Loucy (cell line): Measurements from ENCODE around the gene CNTF.

Experiments used
- H2AFZ ChIP-seq: fragments of 200-600 bp; sonication (generic); 2 replicates; pipeline ENCODE4 v1.6.0; 2016; ENCODE audit warnings: antibody characterized with exemption, mild to moderate bottlenecking, low read length, moderate library complexity
- H3F3A ChIP-seq: fragments of 200-600 bp; 2 replicates; pipeline ENCODE4 v1.6.0; 2016; ENCODE audit warnings: antibody characterized with exemption, low read depth, mild to moderate bottlenecking
- H3K27me3 ChIP-seq: fragments of 200-600 bp; sonication (generic); 2 replicates; pipeline ENCODE4 v1.6.1; 2014; ENCODE audit warnings: low read length, mild to moderate bottlenecking; ENCODE audit not compliant: insufficient read depth, poor library complexity, severe bottlenecking
- H3K36me3 ChIP-seq: fragments of 200-600 bp; sonication (generic); 2 replicates; pipeline ENCODE4 v1.6.1; 2016; ENCODE audit warnings: low read length; ENCODE audit not compliant: insufficient read depth
- H3K4me1 ChIP-seq: fragments of 200-600 bp; sonication (generic); 2 replicates; pipeline ENCODE4 v1.5.1; 2014; ENCODE audit warnings: low read length, mild to moderate bottlenecking; ENCODE audit not compliant: insufficient read depth, poor library complexity, severe bottlenecking
- H3K4me2 ChIP-seq: fragments of 200-600 bp; sonication (generic); 2 replicates; pipeline ENCODE4 v1.6.0; 2014; ENCODE audit warnings: antibody characterized with exemption, low read length, low read depth, mild to moderate bottlenecking; ENCODE audit not compliant: poor library complexity, severe bottlenecking
- H3K4me3 ChIP-seq: fragments of 200-600 bp; sonication (generic); 2 replicates; pipeline ENCODE4 v1.5.1; 2014; ENCODE audit warnings: low read length, mild to moderate bottlenecking, mixed read lengths; ENCODE audit not compliant: poor library complexity, severe bottlenecking
- H3K79me2 ChIP-seq: fragments of 200-600 bp; sonication (generic); 2 replicates; pipeline ENCODE4 v1.6.1; 2014; ENCODE audit warnings: low read length; ENCODE audit not compliant: insufficient read depth
- H3K9ac ChIP-seq: fragments of 200-600 bp; sonication (generic); 2 replicates; pipeline ENCODE4 v1.6.0; 2014; ENCODE audit warnings: mild to moderate bottlenecking, low read depth, low read length, moderate library complexity; ENCODE audit not compliant: poor library complexity, severe bottlenecking
- H3K9me2 ChIP-seq: fragments of 200-600 bp; sonication (generic); replicated peaks from 2 replicates; pipeline ENCODE4 v1.6.1; 2016; ENCODE audit warnings: low read depth, low read length, mixed read lengths
- H3K9me3 ChIP-seq: fragments of 200-600 bp; sonication (generic); 2 replicates; pipeline ENCODE4 v1.6.1; 2014; ENCODE audit warnings: mild to moderate bottlenecking, antibody characterized with exemption, low read length, low read depth; ENCODE audit not compliant: insufficient read depth
- H4K20me1 ChIP-seq: fragments of 200-600 bp; sonication (generic); 2 replicates; pipeline ENCODE4 v1.6.0; 2014; ENCODE audit warnings: antibody characterized with exemption, low read length, mild to moderate bottlenecking; ENCODE audit not compliant: insufficient read depth, poor library complexity, severe bottlenecking
- EZH2phosphoT487 ChIP-seq: fragments of 200-600 bp; IDR thresholded peaks from 2 replicates; pipeline ENCODE4 v1.6.1; 2018; ENCODE audit warnings: antibody characterized with exemption, mild to moderate bottlenecking, moderate library complexity, borderline replicate concordance
- TF ChIP-seq, protein P1 (sequence below): fragments of 200-600 bp; sonication (generic); conservative IDR thresholded peaks from 2 replicates; pipeline ENCODE4 v1.5.1; 2014; ENCODE audit warnings: mild to moderate bottlenecking, antibody characterized with exemption, low read length

CNTF gene

DNA sequence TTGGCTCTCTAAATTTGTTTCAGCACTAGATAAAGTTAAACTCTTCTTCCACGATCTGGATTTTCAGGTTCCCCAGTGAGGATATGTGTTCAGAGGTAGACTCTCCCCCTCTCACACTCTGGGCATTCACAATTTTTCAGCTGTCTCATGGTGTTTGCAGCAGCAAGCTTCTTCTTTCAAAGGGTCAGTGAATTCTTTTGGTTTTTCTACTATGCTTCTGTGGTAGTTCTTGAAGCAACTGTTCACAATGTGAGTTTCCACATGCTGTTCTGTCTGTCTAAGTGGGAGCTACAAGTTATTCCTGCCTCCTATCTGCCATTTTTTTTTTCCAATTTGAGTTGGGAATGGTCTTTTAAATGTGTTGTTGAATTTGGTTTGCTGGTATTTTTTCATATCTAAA is 25.4 kb downstream of the CNTF start:
- Histone ChIP-seq H2AFZ (peak overlapping the region; percentile 11; the same call in 1 of the 2 replicates), H3K9ac (no peak overlapping the region), H3K4me1 (peaks cover 4% of the 10 kb centered on the region), H3K4me3 (no peak overlapping the region), H3K27me3 (no peaks in the 10 kb centered on the region), H3K4me2 (no peak overlapping the region), H3F3A (no peaks in the 10 kb centered on the region), H3K9me2 (no peaks in the 10 kb centered on the region), H4K20me1 (no peaks in the 10 kb centered on the region), H3K36me3 (no peaks in the 10 kb centered on the region), H3K9me3 (no peaks in the 10 kb centered on the region; the same call in 1 of the 2 replicates), H3K79me2 (no peaks in the 10 kb centered on the region)
- TF ChIP-seq, protein P1, sequence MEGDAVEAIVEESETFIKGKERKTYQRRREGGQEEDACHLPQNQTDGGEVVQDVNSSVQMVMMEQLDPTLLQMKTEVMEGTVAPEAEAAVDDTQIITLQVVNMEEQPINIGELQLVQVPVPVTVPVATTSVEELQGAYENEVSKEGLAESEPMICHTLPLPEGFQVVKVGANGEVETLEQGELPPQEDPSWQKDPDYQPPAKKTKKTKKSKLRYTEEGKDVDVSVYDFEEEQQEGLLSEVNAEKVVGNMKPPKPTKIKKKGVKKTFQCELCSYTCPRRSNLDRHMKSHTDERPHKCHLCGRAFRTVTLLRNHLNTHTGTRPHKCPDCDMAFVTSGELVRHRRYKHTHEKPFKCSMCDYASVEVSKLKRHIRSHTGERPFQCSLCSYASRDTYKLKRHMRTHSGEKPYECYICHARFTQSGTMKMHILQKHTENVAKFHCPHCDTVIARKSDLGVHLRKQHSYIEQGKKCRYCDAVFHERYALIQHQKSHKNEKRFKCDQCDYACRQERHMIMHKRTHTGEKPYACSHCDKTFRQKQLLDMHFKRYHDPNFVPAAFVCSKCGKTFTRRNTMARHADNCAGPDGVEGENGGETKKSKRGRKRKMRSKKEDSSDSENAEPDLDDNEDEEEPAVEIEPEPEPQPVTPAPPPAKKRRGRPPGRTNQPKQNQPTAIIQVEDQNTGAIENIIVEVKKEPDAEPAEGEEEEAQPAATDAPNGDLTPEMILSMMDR: no peak
- no peak for TF ChIP-seq EZH2phosphoT487

DNA sequence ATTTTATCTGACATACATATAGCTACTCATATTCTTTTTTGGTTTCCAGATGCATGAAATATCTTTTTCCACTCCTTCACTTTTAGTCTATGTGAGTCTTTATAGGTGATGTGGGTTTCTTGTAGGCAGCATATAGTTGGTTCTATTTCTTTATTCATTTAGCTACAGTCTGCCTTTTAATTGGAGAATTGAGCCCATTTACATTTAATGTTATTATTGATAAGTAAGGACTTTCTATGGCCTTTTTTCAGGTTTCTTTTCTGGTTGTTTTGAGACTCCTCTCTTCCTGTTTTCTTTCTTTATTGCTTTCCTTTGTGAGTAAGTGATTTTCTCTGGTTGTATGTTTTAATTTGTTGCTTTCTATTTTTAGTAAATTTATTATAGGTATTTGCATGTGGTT is 27.2 kb downstream of the CNTF start:
- Histone ChIP-seq H3K79me2 (no peaks in the 10 kb centered on the region), H3K27me3 (no peaks in the 10 kb centered on the region), H3K4me1 (peaks cover 9% of the 10 kb centered on the region), H3K36me3 (no peaks in the 10 kb centered on the region), H3K9ac (no peak overlapping the region), H4K20me1 (no peaks in the 10 kb centered on the region), H3K9me3 (no peaks in the 10 kb centered on the region; the same call in 1 of the 2 replicates), H2AFZ (no peak overlapping the region), H3K9me2 (no peaks in the 10 kb centered on the region), H3K4me2 (no peak overlapping the region), H3K4me3 (no peak overlapping the region), H3F3A (no peaks in the 10 kb centered on the region)
- TF ChIP-seq, protein P1: no peak

DNA sequence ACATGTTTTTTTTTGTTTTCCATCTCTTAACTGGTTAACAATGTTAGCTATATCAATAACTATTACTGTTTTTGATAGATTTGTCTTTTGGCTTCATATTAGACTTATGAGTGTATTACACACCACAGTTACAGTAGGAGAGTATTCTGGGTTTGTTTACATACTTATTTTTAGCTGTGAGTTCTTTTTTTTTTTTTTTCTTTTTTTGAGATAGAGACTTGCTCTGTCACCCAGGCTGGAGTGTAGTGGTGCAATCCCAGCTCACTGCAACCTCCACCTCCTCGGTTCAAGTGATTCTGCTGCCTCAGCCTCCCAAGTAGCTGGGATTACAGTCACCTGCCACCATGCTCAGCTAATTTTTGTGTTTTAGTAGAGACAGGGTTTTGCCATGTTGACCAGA is 28.0 kb downstream of the CNTF start:
- H3K36me3 ChIP-seq: no peaks in the 10 kb centered on the region
- H3K9me2 ChIP-seq: no peaks in the 10 kb centered on the region
- no peaks in the 10 kb centered on the region for H3K79me2 ChIP-seq
- H3K9me3 ChIP-seq: no peaks in the 10 kb centered on the region; the same call in 1 of the 2 replicates
- no peak overlapping the region for H3K4me2 ChIP-seq
- no peaks in the 10 kb centered on the region for H3F3A ChIP-seq
- H3K27me3 ChIP-seq: no peaks in the 10 kb centered on the region
- no peak overlapping the region for H2AFZ ChIP-seq
- peaks cover 10% of the 10 kb centered on the region for H3K4me1 ChIP-seq
- H3K9ac ChIP-seq: no peak overlapping the region
- H4K20me1 ChIP-seq: no peaks in the 10 kb centered on the region
- TF ChIP-seq EZH2phosphoT487: no peak
- TF ChIP-seq, protein P1: no peak
- H3K4me3 ChIP-seq: no peak overlapping the region
